IPS-20b (cell line): ENCODE data around the gene STRIT1.
"Not testable (repeated sequence)": the region's sequence is repeated elsewhere in the genome, so short reads cannot be mapped to it uniquely, and the experiment has no call there.

Experiments used
- H3K27ac ChIP-seq: one replicate; pipeline ENCODE4 v1.5.1; 2013; ENCODE audit warnings: low read length
- H3K27me3 ChIP-seq: 2 replicates; pipeline ENCODE4 v1.6.1; 2013; ENCODE audit warnings: mild to moderate bottlenecking, low read length, inconsistent platforms; ENCODE audit not compliant: insufficient read depth
- H3K36me3 ChIP-seq: 2 replicates; pipeline ENCODE4 v1.6.1; 2013; ENCODE audit warnings: low read depth, mild to moderate bottlenecking, inconsistent platforms, low read length, moderate library complexity; ENCODE audit not compliant: insufficient read depth
- H3K4me1 ChIP-seq: 2 replicates; pipeline ENCODE4 v1.6.1; 2013; ENCODE audit warnings: mild to moderate bottlenecking, control low read depth, inconsistent platforms, low read length, moderate library complexity; ENCODE audit not compliant: insufficient read depth
- H3K4me3 ChIP-seq: 2 replicates; pipeline ENCODE4 v1.5.1; 2013; ENCODE audit warnings: mild to moderate bottlenecking, low read length, inconsistent platforms
- H3K9ac ChIP-seq: 2 replicates; pipeline ENCODE4 v1.6.1; 2013; ENCODE audit warnings: low read depth, mild to moderate bottlenecking, inconsistent platforms, low read length, moderate library complexity
- H3K9me3 ChIP-seq: 2 replicates; pipeline ENCODE4 v1.6.1; 2013; ENCODE audit warnings: mild to moderate bottlenecking, low read depth, low read length, inconsistent platforms; ENCODE audit not compliant: insufficient read depth

The STRIT1 gene

DNA sequence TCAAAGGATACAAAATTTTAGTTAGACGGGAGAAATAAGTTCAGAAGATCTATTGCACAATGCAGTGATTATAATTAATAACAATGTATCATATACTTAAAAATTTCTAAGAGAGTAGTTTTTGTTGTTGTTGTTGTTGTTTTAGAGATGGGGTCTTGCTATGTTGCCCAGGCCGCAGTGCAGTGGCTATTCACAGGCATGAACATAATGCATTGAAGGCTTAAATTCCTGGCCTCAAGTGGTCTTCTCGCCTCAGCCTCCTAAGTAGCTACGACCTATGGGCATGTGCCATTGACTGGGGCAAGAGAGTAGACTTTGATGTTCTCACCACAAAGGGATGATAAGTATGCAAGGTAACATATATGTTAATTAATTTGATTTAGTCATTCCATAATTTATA is 7.5 kb downstream of the STRIT1 start:
- Histone ChIP-seq H3K4me3 (no peak overlapping the region), H3K36me3 (no peaks in the 10 kb centered on the region), H3K27me3 (no peaks in the 10 kb centered on the region), H3K9ac (no peak overlapping the region), H3K4me1 (peaks cover 24% of the 10 kb centered on the region), H3K27ac (no peak overlapping the region), H3K9me3 (peaks cover under 1% of the 10 kb centered on the region; the same call in 1 of the 2 replicates)

DNA sequence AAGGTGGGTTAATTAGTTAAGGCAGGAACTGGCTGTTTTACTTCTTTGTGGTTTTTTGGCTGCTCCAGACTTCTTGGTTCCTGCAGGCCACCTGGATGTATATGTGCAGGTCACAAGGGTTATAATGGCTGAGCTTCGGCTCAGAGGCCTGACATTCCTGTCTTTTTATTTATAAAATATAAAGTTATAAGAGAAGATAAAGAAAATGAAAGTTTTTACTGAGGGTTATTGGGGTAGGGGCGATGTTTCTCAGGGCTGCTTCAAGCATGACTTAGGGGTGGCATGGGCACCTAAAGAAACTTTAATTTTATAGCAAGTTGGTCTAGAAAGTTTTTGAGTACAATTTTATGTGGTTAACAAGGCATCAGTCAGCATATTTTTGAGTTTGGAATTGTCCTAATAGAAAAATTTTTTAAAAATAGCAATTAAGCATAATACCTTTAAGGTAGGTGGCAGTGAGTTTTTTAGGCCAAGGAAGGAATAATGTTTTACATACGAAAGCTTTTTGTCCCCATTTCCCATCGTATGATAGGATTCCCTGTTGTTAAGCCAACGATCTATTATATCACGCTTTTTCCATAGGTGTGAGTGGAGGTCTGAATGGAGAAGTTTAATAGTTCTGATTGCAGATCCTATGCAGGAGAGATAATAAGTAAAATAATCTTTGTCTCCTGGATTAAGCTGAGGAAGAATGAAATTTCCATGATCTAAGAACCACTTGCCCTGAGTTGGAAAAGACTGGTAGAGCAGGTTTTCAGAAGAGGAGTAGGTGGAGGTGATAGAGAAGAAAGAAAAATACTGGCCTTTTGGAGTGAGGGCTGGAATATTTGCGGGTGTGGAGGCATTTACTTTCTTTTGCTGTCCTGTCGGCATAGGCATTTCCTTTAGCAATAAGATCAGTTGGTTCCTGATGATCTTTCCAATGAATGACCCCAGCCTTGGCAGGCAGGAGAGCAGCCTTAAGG is 10.1 kb downstream of the STRIT1 start:
- Histone ChIP-seq H3K4me1 (peaks cover 24% of the 10 kb centered on the region), H3K9ac (no peak overlapping the region), H3K27ac (no peak overlapping the region), H3K9me3 (peaks cover 13% of the 10 kb centered on the region), H3K4me3 (no peak overlapping the region), H3K27me3 (no peaks in the 10 kb centered on the region), H3K36me3 (no peaks in the 10 kb centered on the region)

DNA sequence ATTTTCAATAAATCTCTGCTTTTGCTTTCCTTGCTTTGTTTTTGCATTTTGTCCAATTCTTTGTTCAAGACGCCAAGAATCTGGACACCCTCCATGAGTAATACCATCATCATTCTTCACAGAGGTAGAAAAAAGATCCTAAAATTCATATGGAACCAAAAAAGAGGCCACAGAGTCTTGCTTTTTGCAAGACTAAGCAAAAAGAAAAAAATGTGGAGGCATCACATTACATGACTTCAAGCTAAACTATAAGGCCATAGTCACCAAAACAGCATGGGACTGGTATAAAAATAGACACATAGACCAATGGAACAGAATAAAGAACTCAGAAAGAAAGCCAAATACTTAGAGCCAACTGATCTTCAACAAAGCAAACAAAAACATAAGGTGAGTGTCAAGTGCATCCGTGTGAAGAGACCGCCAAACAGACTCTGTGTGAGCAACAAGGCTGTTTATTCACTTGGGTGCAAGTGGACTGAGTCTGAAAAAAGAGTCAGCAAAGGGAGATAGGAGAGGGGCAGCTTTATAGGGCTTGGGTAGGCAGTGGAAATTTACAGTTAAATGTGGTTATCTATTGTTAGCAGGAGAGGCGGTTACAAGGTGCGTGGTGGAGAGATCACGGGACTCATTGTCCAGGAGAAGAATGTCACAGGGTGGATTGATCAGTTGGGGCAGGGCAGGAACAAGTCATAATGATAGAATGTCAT is 10.9 kb downstream of the STRIT1 start:
- H3K9me3 ChIP-seq, result peaks cover 13% of the 10 kb centered on the region

DNA sequence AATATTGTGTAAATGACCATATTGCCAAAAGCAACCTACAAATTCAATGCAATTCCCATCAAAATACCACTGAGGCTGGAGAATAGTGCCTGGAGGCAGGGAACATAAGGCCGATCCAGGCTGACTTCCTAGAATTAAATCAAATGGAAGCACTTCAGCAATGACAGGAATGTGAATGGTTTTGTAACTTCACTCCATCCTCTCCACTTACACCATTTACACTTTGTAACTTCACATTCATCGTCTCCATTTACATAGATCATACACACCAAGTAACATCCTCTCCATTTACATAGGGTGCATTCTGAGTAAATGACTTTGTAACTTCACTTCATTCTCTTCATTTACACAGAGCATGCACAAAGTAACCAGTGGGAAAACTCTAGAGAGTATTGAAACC is 11.6 kb downstream of the STRIT1 start:
- Histone ChIP-seq H3K4me3 (peak overlapping the region; percentile 16), H3K36me3 (no peaks in the 10 kb centered on the region), H3K9ac (no peak overlapping the region), H3K27ac (no peak overlapping the region), H3K4me1 (peaks cover 24% of the 10 kb centered on the region), H3K27me3 (no peaks in the 10 kb centered on the region), H3K9me3 (peaks cover 13% of the 10 kb centered on the region)

More for the DNA sequence above, 10.9 kb downstream of the STRIT1 start:
- Histone ChIP-seq H3K9ac (no peak overlapping the region), H3K4me1 (peaks cover 24% of the 10 kb centered on the region), H3K36me3 (no peaks in the 10 kb centered on the region), H3K27me3 (no peaks in the 10 kb centered on the region), H3K27ac (no peak overlapping the region), H3K4me3 (peak overlapping the region; percentile 16; the same call in 1 of the 2 replicates)

DNA sequence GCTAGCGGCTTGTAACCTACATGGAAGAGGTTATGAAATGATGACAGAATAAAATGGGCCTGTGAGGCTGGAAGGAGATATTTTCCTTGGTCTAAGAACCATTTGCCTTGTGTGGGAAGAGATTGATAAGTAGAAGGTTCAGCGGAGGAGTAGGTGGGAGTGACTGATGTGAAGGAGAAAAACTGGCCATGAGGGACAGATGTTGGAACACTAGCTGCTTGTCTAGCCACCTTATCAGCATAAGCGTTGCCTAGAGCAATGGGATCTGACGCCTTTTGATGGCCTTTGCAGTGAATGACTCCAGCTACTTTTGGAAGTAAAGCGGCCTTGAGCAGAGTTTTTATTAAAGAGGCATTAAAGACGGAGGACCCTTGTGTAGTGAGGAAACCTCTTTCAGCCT is 17.4 kb downstream of the STRIT1 start:
- H3K27ac ChIP-seq, H3K9ac ChIP-seq, H3K4me1 ChIP-seq, H3K36me3 ChIP-seq, H3K4me3 ChIP-seq, H3K27me3 ChIP-seq: not testable (repeated sequence)
- peaks cover 13% of the 10 kb centered on the region for H3K9me3 ChIP-seq

DNA sequence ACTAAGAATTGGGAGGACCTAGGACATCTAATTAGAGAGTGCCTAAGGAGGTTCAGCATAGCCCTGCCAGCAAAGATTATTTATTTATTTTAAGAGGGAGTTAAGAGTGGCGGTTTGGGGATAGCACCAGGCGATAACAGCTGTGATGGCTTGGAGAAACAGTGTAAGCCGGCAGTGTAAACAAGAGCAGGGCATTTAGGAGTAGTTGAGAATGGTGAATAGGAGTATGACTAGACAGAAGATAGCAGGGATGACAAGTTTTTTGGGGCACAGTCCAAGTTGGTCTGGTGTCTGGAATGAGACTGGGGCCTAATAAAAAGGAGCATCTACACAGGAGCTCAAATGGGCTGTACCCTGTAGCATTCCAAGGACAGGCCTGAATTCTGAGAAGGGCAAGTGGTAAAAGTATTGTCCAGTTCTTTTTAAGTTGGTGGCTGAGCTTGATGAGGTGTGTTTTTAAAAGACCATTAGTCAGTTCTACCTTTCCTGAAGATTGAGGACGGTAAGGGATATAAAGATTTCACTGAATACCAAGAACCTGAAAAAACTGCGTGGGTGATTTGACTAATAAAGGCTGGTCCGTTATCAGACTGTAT is 18.2 kb downstream of the STRIT1 start:
- H3K9ac ChIP-seq, H3K27me3 ChIP-seq, H3K4me1 ChIP-seq, H3K9me3 ChIP-seq, H3K36me3 ChIP-seq, H3K27ac ChIP-seq, H3K4me3 ChIP-seq: not testable (repeated sequence)

DNA sequence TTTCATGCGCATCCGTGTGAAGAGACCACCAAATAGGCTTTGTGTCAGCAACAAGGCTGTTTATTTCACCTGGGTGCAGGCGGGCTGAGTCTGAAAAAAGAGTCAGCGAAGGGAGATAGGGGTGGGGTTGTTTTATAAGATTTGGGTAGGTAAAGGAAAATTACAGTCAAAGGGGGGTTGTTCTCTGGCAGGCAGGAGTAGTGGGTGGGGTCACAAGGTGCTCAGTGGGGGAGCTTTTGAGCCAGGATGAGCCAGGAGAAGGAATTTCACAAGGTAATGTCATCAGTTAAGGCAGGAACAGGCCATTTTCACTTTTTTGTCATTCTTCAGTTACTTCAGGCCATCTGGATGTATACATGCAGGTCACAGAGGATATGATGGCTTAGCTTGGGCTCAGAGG is 19.0 kb downstream of the STRIT1 start:
- not testable (repeated sequence) for H3K27ac ChIP-seq, H3K36me3 ChIP-seq, H3K9me3 ChIP-seq, H3K4me3 ChIP-seq, H3K9ac ChIP-seq, H3K4me1 ChIP-seq, H3K27me3 ChIP-seq

DNA sequence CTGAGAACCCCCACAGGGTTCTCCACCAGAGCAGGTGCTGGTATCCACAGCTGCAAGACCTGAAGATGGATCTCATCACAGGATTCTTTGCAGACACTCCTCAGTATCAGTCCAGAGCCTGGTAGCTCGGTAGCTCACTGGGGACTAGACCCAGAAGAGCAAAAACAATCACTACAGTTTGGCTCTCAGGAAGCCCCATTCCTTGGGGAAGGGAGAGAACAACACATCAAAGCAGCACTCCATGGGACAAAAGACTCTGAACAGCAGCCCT is 22.2 kb downstream of the STRIT1 start:
- H3K4me1 ChIP-seq, result no peaks in the 10 kb centered on the region
- H3K36me3 ChIP-seq, result no peaks in the 10 kb centered on the region
- H3K9ac ChIP-seq, result no peak overlapping the region
- no peak overlapping the region for H3K27ac ChIP-seq
- no peaks in the 10 kb centered on the region for H3K27me3 ChIP-seq
- H3K4me3 ChIP-seq, result no peak overlapping the region
- H3K9me3 ChIP-seq, result no peaks in the 10 kb centered on the region

DNA sequence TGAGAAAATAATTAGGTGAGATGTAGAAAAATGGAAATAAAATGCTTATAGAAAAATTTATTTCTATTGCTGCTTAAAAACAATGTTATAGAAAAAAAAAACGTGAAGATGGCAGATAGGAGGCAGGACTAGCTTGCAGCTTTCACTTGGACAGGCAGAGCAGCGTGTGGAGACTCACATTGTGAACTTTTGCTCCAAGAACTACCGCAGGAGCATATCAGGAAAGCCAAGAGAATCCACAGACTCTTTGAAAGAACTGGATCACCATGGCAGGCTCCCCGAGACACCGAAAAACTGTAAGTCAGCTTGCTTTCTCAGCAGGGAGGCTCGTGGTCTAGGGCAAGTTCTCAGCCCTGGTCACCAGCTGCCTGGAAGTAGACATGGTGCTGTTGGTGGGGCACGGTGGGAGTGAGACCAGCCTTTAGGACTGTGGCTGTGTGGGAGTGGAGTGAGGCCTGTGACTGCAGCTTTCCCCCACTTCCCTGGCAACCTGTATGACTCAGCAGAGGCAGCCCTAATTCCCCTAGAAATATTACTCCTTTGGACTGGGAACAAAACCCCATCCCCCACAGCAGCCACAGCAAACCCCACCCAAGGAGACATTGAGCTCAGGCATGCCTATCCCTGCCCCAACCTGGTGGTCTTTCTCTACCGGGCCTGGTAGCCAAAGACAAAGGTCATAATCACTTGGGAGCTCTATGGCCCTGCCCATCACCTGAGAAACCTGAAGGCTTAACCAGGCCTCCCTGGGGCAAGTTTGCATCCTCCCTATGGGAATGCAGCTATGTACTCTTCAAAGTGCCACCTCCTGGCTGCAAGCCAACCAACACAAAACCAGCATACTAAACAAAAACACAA is 22.8 kb downstream of the STRIT1 start:
- H3K36me3 ChIP-seq, result no peaks in the 10 kb centered on the region
- no peak overlapping the region for H3K27ac ChIP-seq
- H3K9me3 ChIP-seq, result no peaks in the 10 kb centered on the region
- no peak overlapping the region for H3K4me3 ChIP-seq
- H3K27me3 ChIP-seq, result no peaks in the 10 kb centered on the region
- H3K9ac ChIP-seq, result no peak overlapping the region
- H3K4me1 ChIP-seq, result no peaks in the 10 kb centered on the region

DNA sequence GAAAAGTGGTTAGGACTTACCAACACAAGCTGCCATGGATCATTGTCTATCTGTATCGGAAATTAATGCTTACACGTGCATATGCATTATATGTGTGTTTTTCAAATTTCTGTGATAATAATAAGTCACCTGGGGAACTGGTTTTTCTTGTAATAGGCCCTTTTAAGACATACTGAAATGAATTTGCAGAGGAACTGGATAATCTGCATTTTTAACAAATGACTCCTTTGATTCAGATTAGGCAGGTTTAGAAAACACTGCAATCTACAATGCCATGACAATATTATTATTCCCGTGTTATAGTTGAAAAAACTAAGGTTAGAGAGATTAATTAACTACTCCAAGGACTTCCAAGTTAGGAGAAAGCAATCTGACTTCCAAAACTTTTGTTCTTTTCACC is 23.4 kb downstream of the STRIT1 start:
- Histone ChIP-seq H3K27ac (no peak overlapping the region), H3K4me1 (no peaks in the 10 kb centered on the region), H3K27me3 (no peaks in the 10 kb centered on the region), H3K9ac (no peak overlapping the region), H3K4me3 (no peak overlapping the region), H3K9me3 (no peaks in the 10 kb centered on the region), H3K36me3 (no peaks in the 10 kb centered on the region)

DNA sequence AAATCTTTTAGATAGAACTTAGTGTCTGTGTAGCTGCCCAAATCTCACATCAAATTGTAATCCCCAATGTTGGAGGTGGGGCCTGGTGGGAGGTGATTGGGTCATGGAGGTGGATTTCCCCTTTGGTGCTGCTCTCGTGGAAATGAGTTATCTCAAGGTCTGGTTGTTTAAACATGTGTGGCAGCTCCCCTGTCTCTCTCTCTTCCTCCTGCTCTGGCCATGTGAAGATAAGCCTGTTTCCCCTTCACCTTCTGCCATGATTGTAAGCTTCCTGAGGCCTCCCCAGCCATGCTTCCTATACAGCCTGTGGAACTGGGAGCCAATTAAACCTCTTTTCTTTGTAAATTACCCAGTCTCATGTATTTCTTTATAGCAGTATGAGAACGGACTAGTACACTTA is 30.6 kb downstream of the STRIT1 start:
- H3K9me3 ChIP-seq, H3K4me1 ChIP-seq, H3K27me3 ChIP-seq, H3K4me3 ChIP-seq, H3K27ac ChIP-seq, H3K9ac ChIP-seq, H3K36me3 ChIP-seq: not testable (repeated sequence)
